ENCODE results near the gene CD244.

Gene CD244, protein sequence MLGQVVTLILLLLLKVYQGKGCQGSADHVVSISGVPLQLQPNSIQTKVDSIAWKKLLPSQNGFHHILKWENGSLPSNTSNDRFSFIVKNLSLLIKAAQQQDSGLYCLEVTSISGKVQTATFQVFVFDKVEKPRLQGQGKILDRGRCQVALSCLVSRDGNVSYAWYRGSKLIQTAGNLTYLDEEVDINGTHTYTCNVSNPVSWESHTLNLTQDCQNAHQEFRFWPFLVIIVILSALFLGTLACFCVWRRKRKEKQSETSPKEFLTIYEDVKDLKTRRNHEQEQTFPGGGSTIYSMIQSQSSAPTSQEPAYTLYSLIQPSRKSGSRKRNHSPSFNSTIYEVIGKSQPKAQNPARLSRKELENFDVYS

GRCh38 chr1:160862203-160863060 lies at the start of gene CD244:
Gene CD244, minus strand, starts transcription at chr1:160862887. Its CDS starts 210 bp downstream, at chr1:160862677.
- Histone ChIP-seq H2AFZ (ENCODE audit: low read depth) (no peak within 1 kb of the TSS), H3K27me3 (ENCODE audit: insufficient read depth, low read depth) (no peaks in the 10 kb centered on the region), H3K4me3 (IDR thresholded peaks at IDR 0.05; ENCODE audit: insufficient read depth, low read depth, low read length) (no peak within 1 kb of the TSS), H3K27ac (no peak within 1 kb of the TSS), H3K4me1 (ENCODE audit: low read depth, poor library complexity, severe bottlenecking) (no peaks in the 10 kb centered on the region), H3K36me3 (ENCODE audit: insufficient read depth) (no peaks in the 10 kb centered on the region), H3K4me2 (no peak within 1 kb of the TSS), H3K79me2 (ENCODE audit: insufficient read depth, low read depth) (no peaks in the 10 kb centered on the region), H4K20me1 (ENCODE audit: insufficient read depth) (no peaks in the 10 kb centered on the region), H3K9ac (no peak within 1 kb of the TSS)
- TF ChIP-seq, protein P1, sequence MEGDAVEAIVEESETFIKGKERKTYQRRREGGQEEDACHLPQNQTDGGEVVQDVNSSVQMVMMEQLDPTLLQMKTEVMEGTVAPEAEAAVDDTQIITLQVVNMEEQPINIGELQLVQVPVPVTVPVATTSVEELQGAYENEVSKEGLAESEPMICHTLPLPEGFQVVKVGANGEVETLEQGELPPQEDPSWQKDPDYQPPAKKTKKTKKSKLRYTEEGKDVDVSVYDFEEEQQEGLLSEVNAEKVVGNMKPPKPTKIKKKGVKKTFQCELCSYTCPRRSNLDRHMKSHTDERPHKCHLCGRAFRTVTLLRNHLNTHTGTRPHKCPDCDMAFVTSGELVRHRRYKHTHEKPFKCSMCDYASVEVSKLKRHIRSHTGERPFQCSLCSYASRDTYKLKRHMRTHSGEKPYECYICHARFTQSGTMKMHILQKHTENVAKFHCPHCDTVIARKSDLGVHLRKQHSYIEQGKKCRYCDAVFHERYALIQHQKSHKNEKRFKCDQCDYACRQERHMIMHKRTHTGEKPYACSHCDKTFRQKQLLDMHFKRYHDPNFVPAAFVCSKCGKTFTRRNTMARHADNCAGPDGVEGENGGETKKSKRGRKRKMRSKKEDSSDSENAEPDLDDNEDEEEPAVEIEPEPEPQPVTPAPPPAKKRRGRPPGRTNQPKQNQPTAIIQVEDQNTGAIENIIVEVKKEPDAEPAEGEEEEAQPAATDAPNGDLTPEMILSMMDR (conservative IDR thresholded peaks at IDR 0.05; ENCODE audit: low read depth, low read length) = no peak

DNA sequence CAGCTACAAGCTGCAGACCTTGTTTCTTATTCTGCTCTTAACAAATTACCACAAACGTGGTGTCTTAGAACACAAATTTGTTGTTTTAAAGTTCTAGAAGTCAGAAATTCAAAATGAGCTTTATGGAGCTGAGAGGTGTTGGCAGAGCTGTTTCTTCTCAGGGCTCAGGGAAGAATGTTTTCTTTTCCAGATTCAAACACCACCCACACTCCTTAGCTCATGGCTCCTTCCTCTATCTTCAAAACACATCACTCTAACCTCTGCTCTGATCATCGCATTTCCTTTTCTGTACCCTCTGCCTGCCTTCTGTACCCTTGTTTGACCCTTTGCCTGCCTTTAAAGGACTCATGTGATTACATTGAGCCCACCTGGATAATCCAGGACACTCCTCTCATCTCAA lies 49.2 kb upstream of the CD244 start:
- Histone ChIP-seq H4K20me1 (ENCODE audit: insufficient read depth) (no peaks in the 10 kb centered on the region), H3K79me2 (ENCODE audit: insufficient read depth, low read depth) (no peaks in the 10 kb centered on the region), H3K27ac (no peak overlapping the region), H3K4me1 (ENCODE audit: low read depth, poor library complexity, severe bottlenecking) (no peaks in the 10 kb centered on the region), H2AFZ (ENCODE audit: low read depth) (no peak overlapping the region), H3K36me3 (ENCODE audit: insufficient read depth) (no peaks in the 10 kb centered on the region), H3K4me2 (no peak overlapping the region), H3K9ac (no peak overlapping the region), H3K4me3 (IDR thresholded peaks at IDR 0.05; ENCODE audit: insufficient read depth, low read depth, low read length) (no peak overlapping the region), H3K27me3 (ENCODE audit: insufficient read depth, low read depth) (no peaks in the 10 kb centered on the region)
- TF ChIP-seq, protein P1 (conservative IDR thresholded peaks at IDR 0.05; ENCODE audit: low read depth, low read length) = no peak

DNA sequence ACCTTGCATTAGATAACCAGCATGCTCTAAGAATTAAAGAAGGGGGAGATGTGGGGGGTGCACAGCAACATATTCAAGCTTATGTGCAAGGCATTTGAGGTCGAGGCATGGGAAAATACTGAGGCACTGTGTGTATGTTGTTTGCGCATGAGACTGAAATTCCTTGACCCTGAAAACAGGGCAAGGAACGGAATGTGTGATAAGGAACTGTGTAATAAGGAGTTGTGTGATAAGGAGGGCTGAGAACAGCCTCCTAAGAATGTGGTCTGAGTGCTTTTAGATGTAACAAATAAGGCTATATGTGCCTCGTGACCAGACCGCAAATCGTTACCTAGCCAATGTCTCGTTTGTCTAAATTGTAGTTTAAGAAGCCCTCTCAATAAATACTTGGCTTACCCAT lies 48.8 kb upstream of the CD244 start:
- no peaks in the 10 kb centered on the region for H3K79me2 ChIP-seq (ENCODE audit: insufficient read depth, low read depth)
- H3K4me3 ChIP-seq (IDR thresholded peaks at IDR 0.05; ENCODE audit: insufficient read depth, low read depth, low read length) = no peak overlapping the region
- TF ChIP-seq, protein P1 (conservative IDR thresholded peaks at IDR 0.05; ENCODE audit: low read depth, low read length) = no peak
- H3K27me3 ChIP-seq (ENCODE audit: insufficient read depth, low read depth) = no peaks in the 10 kb centered on the region
- no peak overlapping the region for H3K9ac ChIP-seq
- no peaks in the 10 kb centered on the region for H4K20me1 ChIP-seq (ENCODE audit: insufficient read depth)
- H3K36me3 ChIP-seq (ENCODE audit: insufficient read depth) = no peaks in the 10 kb centered on the region
- no peak overlapping the region for H3K4me2 ChIP-seq
- H3K4me1 ChIP-seq (ENCODE audit: low read depth, poor library complexity, severe bottlenecking) = no peaks in the 10 kb centered on the region
- no peak overlapping the region for H3K27ac ChIP-seq
- H2AFZ ChIP-seq (ENCODE audit: low read depth) = no peak overlapping the region

GRCh38 chr1:160910170-160910750 lies 47.6 kb upstream of the CD244 start:
- H3K36me3 ChIP-seq (ENCODE audit: insufficient read depth) = no peaks in the 10 kb centered on the region

More at GRCh38 chr1:160910170-160910750, 47.6 kb upstream of the CD244 start:
- TF ChIP-seq, protein P1 (conservative IDR thresholded peaks at IDR 0.05; ENCODE audit: low read depth, low read length) = no peak
- Histone ChIP-seq H3K27ac (no peak overlapping the region), H3K4me1 (ENCODE audit: low read depth, poor library complexity, severe bottlenecking) (no peaks in the 10 kb centered on the region), H4K20me1 (ENCODE audit: insufficient read depth) (no peaks in the 10 kb centered on the region), H2AFZ (ENCODE audit: low read depth) (no peak overlapping the region), H3K4me2 (no peak overlapping the region), H3K79me2 (ENCODE audit: insufficient read depth, low read depth) (no peaks in the 10 kb centered on the region), H3K27me3 (ENCODE audit: insufficient read depth, low read depth) (no peaks in the 10 kb centered on the region), H3K9ac (no peak overlapping the region), H3K4me3 (IDR thresholded peaks at IDR 0.05; ENCODE audit: insufficient read depth, low read depth, low read length) (no peak overlapping the region)

All from KMS-11 (cell line).